ENCODE results near the gene NDUFAF5.

NDUFAF5 gene

DNA sequence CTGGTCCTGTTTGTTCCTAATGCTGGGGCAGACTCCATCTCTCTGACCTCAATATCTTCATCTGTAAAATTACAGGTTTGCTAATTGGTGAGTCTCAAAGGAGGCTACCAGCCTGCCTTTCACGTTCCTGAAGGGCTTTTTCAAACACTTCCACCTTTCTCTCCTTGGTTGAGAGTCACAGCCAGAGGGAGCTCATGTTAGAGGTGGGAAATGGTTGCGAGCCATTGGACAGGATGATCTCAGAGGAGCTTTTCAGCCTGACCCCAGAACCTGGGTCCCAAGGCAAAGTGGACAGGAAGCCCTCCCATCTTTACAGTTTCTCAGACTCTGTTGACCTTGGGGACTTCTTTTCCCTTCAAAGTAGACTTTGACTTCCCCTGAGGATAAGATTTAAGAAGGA is 37.6 kb downstream of the NDUFAF5 start:
- ATAC-seq (no peak), DNase-seq (no peak)

GRCh38 chr20:13824459-13824858 is 39.6 kb downstream of the NDUFAF5 start:
- no peak for ATAC-seq
- DNase-seq, result no peak

DNA sequence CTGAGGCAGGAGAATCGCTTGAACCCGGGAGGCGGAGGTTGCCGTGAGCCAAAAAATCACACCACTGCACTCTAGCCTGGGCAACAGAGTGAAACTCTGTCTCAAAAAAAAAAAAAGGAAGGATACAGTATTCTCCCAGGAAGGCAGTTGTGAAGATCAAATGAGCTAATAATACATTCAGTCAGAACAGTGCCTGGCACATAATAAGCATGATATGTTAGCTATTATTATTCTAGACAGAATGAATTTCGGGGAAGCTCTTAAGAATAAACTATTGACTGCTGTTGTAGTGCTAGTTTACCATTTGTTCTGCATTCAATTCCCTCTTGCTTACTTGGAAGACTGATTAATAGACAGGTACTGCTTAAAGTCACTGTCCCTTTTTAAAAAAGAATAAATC is 40.6 kb downstream of the NDUFAF5 start:
- no peak for DNase-seq
- no peak for ATAC-seq

GRCh38 chr20:13831476-13831875 is 46.6 kb downstream of the NDUFAF5 start:
- no peak for ATAC-seq
- DNase-seq, result no peak

DNA sequence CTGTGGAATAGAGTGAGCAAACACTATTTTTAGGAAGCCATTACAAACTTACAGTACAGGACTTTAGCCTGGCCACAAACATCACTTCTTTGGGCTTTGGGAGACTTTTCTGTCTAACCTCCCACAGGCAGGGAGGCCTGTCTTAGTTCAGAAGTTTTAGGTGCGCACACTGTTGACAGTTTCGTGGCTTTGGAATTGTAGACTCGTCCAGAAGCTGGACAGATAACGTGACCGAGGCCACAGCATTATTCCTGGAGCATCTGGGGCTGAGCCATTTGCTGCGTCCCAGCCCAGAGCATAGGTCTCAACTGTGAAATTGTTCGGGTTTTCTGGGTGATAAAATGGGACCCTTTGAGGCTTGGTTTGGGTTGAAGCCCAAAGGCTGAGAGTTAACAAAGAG is 53.8 kb downstream of the NDUFAF5 start:
- ATAC-seq, result no peak

GRCh38 chr20:13839421-13840092 is 54.7 kb downstream of the NDUFAF5 start:
- ATAC-seq, result no peak
- no peak for DNase-seq

More for the DNA sequence above, 53.8 kb downstream of the NDUFAF5 start:
- DNase-seq, result no peak

DNA sequence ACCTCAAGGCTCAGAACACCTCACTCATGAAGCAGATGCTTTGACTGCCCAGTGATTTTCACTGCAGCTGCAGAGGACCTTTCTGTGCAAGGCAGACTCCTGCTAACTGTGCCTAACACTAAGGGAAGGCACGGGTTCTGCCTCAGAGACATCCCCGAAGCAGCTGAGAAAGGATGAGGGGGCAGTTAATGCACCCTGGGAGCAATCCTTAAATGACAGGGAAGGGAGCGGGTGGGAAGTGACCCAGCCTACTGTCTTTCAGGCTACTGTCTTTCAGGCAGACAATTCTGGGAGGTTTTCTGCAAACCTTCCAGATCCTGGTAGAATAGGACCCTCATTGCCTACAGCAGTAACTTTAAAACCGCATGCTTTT is 55.3 kb downstream of the NDUFAF5 start:
- DNase-seq (no peak), ATAC-seq (no peak)

DNA sequence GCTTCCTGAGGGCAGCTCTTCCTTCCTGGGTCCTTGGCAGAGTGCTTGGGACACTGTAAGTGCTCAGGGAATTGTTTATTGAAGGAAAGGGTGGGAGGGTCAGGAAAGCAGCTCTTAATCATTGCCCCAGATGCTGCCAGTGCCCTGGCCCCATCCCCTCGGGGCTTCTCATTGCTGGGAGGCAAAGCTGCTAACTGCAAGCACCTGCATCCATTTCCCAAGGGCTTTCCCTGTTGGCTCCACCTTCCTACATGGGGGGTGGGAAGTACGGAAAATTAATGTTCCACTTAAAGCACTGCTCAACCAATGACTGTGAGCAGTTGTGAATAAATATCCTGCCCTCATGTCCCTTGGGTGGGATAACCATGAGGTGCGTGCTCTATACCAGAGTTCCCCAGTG is 56.4 kb downstream of the NDUFAF5 start:
- ATAC-seq, result no peak
- no peak for DNase-seq

- DNase-seq (no peak), ATAC-seq (no peak)
Observed at GRCh38 chr20:13844296-13844695, 59.5 kb downstream of the NDUFAF5 start.

DNA sequence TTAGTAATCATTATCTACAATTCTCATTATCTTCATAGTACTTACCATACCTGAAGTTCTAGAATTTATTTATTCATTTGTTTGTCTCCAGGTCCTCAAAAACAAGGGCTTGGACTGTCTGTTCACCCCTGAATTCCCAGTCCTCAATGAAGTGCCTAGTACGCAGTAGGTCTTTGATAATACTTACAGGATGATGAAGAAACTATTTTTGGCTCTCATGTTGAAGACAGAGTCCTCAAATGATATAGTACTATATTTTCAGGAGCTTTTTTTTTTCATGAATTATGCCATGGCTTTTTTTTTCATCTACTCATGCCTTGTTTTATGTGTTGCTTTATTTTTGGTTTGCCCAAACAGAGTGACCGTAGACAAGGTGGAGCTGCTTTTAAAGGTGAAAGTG is 66.5 kb downstream of the NDUFAF5 start:
- no peak for ATAC-seq
- DNase-seq, result no peak

DNA sequence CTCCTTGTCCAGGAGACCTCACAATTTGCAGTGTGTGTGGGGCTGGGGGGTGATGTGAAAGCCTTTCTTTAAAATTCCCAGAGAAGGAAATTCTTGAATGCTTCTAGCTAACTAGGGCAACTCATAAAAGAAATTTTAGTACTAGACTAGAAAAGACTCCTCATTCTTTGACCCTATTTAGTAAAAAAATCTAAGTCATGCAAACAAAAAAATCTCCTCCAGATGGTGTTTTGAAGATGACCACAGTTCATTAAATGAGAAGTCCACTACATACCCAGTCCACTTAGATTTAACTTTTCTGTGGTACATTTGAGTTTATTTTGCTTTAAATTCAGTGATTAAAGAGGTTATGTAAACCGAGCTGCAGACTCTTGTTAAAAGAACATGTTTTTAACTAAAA is 67.5 kb downstream of the NDUFAF5 start:
- DNase-seq (no peak), ATAC-seq (no peak)

DNA sequence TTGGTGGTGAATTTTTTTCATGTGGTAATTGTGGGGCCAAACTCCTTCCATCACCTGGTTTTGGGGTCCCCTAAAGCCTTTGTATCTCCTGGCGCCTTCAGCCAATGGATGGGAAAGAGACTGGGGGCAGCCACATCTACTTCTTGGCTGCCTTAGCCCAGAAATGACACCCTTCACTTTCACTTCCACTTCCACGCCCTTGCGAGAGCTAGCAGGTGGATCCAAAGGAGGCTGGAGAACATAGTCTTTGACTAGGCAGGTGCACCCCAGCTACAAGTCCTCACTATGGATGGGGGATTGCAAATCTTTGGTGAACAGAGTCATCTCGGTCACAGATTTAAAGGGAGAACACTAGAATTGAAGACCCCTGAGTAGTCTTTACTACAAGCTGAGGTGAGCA is 70.8 kb downstream of the NDUFAF5 start:
- DNase-seq (no peak), ATAC-seq (no peak)

DNA sequence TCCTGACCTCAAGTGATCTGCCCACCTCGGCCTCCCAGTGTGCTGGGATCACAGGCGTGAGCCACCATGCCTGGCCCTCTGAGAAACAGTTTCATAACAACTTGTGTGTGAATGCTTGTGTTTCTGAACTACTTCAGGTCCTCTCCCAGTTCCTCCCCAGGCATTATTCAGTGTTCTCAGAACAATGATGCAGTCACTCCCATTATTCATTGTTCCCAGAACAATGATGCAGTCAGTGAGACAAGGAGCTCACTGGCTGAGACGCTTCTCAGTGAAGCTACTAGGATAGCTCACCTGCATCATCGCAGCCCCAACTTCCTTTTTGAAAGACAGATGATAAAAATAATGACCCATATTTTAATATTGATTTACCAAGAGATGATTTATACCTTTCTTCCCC is 71.5 kb downstream of the NDUFAF5 start:
- ATAC-seq (no peak), DNase-seq (no peak)

DNA sequence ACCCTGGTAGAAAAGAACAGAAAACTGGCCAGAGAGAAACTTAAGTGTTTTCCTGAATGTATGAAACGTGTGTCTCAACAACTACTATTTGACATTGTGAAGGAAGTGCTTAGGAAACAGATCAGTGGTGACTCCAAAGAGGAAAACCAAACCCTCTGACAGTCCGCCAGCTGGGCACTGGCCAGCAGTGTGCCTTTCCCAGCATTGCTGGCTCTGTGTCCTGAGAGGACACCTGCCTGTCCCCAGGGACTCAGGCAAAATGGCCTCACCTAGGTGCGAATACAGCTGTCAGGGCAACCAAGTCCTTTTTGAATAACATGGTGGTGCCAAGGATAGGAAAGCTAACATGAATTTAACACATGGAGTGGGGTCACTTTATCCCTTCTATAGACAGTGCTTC is 72.5 kb downstream of the NDUFAF5 start:
- DNase-seq, result no peak
- ATAC-seq, result no peak

- ATAC-seq, result no peak
- DNase-seq, result no peak
Observed at GRCh38 chr20:13857961-13858360, 73.1 kb downstream of the NDUFAF5 start.

- no peak for DNase-seq
- no peak for ATAC-seq
Observed at GRCh38 chr20:13858439-13858838, 73.6 kb downstream of the NDUFAF5 start.

- ATAC-seq (no peak), DNase-seq (no peak)
Observed at GRCh38 chr20:13858871-13859270, 74.0 kb downstream of the NDUFAF5 start.

DNA sequence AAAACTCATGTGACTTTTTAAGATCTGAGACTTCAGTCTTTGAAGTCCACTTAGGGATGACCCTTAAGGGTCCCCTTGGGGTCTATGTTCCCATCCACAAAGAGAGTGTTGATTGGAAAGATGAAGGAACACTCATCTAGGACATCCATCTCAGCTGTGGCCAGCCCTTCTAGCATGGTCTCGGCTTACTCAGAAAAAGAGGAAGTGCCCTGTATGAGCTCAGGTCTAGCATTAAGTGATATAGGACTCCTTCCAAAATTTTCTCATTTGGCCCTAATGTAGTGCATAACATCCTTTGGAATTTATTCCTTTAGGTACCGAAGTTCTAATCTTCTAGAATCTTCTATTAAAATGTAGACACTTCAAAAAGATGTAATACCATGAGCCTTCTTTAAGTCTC is 77.4 kb downstream of the NDUFAF5 start:
- ATAC-seq (no peak), DNase-seq (no peak)

DNA sequence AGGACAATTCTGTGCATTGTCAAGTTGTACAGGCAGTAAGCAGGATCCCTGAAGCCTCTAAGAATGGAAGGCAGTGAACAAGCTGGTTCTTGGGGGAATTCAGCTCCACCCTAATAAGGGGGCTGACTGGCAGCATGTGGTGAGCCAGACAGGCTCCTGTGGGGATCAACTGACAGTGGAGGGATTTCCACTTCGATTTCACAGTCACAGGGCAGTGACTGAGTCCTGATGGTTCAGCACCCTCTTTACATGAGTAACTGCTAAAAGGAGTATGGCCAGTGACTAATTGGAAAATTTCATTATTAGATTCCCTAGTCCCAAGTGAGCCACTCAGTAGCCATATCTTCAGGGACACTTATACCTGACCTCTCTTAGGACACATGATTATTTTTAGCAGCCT is 78.4 kb downstream of the NDUFAF5 start:
- DNase-seq (no peak), ATAC-seq (no peak)

GRCh38 chr20:13865156-13865555 is 80.3 kb downstream of the NDUFAF5 start:
- no peak for DNase-seq
- no peak for ATAC-seq

DNA sequence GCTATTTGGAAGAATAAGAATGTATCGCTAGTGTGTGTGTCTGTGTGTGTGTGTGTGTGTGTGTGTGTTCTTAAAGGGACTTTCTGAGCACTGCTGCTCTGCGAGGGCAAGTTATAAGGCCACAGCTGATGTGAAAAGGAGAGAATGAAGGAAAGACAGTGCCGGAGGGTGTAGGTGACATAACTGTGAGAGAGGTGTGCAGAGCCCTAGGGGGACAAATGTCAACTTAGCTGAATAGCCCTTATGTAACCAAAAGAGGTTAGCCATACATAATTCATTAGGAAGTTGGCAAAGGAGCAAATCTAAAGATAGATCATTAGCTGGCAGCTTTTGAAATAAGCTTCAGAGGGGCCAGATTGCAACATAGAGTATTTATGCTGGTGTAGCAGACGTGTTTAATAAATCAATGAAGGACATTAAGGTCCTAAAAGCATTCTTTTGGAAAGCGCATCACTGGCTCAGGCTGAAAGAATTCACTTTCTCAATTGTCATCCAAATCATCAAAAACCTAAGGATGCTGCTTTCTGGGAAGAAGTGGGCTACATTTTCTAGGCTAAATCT is 81.0 kb downstream of the NDUFAF5 start:
- ATAC-seq, result no peak
- DNase-seq, result no peak

DNA sequence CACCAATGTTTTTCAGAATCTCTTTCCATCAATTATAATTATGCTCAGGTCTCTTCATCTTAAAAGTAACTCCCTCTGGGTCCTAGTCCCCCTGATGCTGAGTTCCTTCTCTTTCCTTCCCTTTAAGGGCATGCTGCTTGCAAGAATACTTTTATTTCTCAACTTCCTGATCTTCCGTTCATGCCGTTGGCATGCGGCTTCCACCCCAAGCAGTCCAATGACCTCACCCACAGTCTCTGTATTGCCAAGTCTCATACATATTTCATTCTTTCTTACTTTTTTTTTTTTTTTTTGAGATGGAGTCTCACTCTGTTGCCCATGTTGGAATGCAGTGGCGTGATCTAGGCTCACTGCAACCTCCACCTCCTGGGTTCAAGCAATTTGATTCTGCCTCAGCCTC is 83.5 kb downstream of the NDUFAF5 start:
- no peak for DNase-seq
- ATAC-seq, result no peak

- DNase-seq, result no peak
- ATAC-seq, result no peak
Observed at GRCh38 chr20:13870170-13870748, 85.4 kb downstream of the NDUFAF5 start.

Measured in stimulated activated naive CD8-positive, alpha-beta T cell treated with anti-CD3 and anti-CD28 coated beads, Interleukin-15, Interleukin-2, amounts not matched to agents 100 U/mL and 50 U/mL, for 24 hours (primary cell).